Measurements from ENCODE around the gene NR5A1.

Gene NR5A1

DNA sequence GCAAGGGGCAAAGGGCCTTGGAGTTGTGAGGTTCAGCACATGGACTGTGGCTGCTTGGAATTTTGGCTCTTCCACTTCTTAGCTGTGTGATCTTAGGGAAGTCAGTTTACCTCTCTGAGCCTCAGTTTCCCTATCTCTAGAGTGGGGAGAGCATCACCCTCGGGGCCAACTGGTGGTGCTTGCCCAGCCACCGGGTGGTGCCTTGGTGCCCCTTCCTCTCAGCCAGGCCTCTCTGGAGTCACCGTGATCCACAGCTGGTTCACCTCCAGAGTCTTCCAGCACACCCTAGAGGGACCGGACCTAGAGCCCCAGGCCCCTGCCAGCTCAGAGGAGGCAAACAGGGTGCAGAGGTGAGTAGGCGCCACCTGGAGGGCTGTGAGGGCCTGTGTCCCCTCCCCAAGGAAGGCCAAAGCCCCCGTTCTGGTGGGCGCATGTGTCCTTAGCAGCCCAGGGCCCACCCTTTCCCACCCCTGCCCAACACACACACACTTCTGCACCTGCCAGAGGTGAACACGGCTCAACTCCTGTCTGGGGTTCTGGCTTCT, 49.2 kb downstream of the NR5A1 start:
- no peak for DNase-seq (ENCODE audit: low read depth)

DNA sequence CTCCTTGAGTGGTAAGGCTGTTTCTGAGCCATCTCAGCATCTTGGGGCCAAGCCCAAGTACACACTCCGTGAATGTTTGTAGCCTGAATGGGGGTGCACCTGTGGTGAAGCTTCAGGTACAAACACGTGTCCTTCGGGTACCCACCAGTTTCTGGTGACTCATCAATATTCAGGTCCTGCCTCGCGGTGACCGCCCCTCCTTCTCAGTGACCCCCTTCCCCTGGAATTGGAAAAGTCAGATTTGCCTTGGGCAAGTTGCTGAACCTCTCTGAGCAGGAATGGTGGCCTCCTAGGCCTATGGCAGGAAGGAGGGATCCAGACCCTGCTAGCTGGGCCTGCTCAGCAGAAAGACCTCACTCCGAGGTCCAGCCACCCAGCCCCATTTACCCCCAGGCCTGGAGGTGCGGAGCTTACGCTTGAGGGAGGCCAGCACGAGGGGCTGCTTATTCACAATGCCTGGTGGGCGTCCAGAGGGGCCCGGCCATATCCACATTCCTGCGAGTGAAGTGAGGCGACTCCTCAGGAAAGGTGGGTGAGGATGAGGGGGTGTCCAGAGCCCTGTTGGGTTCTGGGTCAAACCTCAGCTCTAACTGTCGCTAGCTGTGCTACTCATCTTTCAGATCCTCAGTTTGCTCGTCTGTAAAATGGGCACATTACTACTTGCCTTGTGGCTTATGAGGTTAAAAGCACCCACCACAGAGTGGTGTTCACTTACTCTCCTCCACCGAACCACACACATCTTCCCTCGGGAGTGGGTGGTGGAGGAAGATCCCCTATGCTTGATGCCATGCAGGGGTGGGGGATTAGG, 49.9 kb downstream of the NR5A1 start:
- no peak for DNase-seq (ENCODE audit: low read depth)

DNA sequence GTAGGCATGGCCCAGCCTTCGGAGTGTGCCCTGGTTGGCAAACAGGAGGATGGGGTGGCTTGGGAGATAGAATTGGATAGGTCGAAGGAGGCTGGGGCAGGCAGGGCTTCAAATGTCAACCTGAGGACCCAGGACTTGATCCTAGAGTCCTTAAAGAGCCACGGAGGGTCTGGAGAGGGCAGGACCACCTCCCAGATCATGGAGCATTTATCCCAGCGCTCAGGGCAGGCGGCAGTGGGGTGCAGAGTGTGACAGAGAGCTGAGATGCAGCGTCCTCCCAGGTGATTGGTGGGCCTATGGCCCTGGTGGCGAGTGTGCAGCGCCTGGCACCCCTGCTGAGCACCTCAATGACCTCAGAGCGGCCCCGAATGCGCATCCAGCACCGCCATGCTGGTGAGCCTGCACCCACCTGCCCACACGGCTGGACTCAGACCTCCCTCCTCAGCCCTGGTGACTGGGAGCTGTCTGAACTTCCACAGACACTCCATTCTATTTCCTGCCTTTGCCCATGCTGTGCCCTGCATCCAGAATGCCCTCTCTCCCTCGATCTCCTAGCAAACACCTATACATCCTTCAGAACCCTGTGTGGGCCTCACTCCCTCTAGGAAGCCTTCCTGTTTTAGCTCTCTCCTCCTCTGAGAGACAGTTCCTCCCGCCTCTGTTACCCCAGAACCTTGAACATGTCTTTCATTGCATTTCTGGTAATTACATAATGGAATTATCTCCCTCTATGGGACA, 50.7 kb downstream of the NR5A1 start:
- no peak for DNase-seq (ENCODE audit: low read depth)

DNA sequence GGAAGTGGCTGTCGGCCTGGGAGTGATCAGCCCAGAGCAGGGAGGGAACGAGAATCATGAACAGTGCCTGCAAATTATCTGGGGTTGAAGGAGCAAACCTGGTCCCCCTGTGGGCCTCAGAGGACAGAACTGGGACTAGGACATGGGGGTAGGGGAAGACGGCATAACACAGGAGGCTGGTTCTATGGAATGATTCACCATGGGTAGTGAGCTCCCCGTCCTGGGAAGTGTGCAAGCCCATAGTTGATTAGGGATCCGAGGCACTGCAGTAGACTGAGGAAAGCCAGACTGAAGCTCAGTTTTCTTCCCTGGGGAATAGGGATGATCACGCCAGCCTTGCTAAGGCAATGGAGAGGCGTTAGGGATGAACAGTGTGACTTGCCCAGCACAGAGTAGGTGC, 51.4 kb downstream of the NR5A1 start:
- no peak for DNase-seq (ENCODE audit: low read depth)

DNA sequence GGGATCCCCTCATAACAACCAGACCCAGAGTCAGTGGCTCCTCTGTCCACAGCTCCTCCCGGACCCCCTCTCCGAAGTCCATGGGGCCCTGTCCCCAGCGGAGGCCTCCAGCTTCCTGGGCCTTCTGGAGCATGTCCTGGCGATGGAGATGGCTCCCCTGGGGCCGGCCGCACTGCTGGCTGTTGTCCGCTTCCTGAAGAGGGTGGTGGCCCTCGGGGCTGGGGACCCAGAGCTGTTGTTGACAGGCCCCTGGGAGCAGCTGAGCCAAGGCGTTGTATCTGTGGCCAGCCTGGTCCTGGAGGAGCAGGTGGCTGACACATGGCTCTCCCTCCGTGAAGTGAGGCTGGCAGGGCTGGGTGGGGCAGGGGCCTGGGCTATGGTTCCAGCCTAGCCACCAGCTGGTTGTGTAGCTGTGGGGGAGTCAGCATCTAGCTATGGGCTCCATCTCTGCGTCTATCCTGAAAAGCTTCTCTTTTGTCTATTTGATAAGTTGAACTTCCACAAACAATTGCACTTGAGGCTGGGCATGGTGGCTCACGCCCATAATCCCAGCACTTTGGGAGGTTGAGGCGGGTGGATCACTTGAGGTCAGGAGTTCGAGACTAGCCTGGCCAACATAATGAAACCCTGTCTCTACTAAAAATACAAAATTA, 52.3 kb downstream of the NR5A1 start:
- no peak for DNase-seq (ENCODE audit: low read depth)

DNA sequence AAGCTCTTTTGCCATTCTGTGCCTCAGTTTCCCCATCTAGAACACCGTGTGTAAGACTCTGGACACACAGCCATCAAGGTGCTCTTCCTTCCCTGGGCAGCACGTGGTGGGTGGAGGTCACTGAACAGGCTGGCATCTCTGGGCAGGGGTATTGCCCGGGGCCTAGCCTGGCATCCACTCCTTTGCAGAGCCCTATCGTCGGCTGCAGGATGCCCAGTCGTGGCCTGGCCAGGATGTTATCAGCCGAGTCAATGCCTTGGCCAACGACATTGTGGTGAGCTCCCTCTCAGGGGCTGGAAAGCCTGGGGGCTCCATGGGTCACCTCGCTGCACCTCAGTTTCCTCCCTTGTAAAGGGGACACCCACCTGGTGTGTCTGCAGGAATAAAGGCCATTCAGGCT, 52.9 kb downstream of the NR5A1 start:
- DNase-seq (ENCODE audit: low read depth): no peak

DNA sequence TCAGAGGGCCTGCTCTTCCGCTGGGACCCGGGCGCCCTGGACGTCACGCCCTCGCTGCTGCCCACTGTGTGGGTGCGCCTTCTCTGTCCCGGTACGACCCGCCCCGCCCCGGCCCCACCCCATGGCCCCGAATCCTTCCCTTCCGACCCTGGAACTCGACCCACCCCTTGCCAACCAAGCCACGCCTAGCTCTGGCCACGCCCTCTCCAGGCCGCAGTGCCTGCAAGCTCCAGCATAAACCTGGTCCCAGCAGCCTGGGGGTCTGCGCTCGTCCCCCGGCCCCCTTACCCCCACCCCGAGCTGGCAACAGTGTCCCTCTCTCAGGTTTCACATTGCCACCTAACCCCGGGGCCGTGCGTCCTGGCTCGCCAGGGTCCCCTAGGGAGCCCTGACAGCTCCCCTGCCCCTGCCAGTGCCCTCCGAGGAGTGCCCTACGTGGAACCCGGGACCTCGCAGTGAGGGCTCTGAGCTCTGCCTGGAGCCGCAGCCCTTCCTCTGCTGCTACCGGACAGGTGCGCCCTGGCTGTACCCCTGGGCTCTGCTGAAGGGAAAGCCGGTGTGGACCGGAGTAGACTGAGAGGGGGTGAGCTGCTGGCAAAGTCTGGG, 53.5 kb downstream of the NR5A1 start:
- no peak for DNase-seq (ENCODE audit: low read depth)

DNA sequence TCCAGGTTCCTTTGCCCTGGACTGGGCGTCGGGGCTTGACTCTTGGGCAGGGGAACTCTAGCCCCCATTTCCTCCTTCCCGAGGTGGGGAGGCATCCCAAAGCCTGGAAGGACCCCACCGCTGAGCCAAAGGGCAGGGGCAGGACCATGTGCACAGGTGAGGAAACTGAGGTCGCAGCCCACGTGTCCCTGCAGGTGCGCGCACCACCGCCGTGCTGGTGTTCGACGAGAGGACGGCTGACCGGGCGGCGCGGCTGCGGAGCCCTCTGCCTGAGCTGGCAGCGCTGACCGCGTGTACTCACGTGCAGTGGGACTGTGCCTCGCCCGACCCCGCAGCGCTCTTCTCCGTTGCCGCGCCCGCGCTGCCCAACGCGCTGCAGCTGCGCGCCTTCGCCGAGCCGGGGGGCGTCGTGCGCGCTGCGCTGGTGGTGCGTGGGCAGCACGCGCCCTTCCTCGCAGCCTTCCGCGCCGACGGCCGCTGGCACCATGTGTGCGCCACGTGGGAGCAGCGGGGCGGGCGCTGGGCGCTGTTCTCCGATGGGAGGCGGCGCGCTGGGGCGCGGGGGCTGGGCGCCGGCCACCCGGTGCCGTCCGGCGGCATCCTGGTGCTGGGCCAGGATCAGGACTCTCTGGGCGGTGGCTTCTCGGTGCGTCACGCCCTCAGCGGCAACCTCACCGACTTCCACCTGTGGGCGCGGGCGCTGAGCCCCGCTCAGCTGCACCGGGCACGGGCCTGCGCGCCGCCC, 54.2 kb downstream of the NR5A1 start:
- DNase-seq (ENCODE audit: low read depth): no peak

DNA sequence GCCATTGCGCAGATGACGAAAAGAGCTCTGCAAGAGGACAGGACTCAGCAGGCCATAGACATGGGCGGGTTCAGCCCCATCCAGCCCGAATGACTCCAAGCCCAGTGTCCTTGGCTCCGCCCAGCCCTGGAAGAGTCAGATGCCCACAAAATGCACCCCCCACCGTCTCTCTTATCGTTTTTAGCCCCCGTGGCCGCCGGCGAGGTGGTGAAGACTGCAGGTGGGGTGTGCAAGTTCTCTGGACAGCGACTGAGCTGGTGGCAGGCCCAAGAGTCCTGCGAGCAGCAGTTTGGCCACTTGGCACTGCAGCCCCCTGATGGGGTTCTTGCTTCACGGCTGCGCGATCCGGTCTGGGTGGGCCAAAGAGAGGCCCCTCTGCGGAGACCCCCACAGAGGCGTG, 54.9 kb downstream of the NR5A1 start:
- no peak for DNase-seq (ENCODE audit: low read depth)

DNA sequence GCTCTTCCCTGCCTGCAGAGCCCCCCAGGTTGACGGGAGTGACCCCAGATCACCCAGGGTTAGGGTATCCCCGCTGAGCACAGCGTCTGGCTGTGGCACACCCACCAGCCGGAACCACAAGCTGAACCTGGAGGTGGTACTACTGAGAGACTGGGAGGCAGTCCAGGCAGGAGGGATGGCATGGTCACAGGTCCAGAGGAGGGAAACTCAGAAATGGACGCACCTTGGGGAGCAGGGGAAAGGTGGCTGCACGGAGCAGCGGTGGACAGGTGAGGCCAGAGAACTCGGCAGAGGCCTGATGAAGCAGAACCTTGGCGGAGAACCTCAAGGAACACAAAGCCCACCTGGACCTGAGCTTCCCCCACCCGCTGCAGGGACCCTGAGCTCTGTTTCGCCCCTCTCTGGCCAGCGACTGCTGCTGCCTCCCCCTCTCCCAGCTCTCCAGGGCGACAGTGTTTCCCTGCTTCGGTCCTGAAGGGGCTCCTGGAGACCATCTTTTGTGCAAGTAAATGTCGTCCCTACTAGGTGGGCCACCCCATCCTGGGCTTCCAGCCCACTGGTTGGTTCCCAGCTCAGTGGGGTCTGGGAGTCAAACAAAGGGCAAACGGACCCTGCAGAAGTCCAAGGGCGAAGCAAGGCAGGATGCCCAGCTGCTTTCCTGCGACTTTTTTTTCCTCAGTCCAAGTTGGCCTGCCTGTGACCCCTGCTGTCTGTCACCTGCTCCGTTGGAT, 56.1 kb downstream of the NR5A1 start:
- DNase-seq (ENCODE audit: low read depth): no peak

DNA sequence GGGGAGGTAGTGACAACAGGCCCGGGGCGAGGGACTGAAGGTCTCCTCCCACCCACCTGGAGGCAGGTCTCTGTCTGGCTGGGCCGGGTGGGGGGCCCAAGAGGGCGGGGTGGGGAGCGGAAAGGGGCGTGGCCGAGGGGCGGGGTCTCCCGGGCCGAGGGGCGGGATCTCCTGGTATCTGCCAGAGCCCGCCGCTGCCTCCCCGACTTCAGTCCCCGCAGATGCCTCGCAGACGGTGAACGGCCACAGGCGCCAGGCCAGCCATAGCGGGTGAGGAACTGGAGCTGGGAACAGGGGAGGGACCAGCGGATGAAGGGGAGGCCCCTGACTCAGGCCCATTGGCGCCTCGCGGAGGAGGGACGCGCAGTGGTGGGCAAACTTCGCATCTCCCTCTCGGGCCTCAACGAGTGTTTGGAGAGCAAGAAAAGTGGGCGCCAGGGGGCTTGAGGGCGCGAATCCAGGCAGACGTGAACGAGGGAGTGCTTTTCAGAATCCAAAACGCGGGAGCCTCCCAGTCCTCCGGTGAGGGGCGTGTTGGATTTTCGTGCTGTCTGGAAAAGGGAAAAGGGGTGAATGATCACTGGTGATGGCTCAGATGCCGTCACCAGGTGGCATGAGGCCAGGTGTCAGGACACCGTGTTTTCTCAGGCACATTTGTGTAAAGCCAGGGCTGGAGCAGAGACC, 56.8 kb downstream of the NR5A1 start, which contains the start of gene ADGRD2:
ADGRD2 (plus strand) TSS at position 211 of the 684 bp plus-strand sequence. CDS start 1,216 bp downstream, outside the sequence.
- DNase-seq (ENCODE audit: low read depth): no peak

DNA sequence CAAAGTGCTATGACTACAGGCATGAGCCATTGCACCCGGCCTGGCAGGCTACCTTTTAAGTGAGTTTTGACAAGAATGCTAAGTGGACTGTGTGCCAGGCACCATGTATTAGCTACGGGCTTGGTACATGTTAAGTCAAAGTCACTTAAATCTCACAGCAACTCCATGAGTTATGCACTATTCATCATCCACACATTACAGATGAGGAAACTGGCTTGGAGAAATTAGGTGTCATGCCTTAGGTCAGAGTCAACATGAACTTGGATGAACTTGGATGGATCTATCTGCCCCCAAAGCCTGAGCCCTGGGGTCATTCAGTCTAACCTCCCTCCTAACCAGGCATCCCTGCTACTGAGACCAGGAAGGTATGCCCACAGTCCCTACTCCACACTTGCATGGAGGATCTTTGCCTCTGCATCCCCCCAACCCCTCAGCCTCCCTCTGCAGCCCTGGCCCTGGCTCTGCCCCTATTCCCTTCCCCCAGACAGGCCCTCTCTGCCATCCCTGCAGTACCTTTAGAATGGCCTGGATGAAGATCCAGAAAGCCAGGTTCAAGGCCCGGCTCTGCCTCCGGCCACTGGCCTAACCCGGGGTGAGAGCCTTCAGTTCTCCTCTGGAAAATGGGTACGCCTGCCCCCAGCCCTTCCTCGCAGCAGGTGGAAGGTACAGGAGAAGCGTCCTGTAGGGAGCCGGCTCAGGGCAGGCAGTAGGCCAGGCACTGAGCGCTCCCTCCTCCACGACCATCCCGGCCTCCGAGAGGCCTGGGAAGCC, 57.6 kb downstream of the NR5A1 start:
- no peak for DNase-seq (ENCODE audit: low read depth)

DNA sequence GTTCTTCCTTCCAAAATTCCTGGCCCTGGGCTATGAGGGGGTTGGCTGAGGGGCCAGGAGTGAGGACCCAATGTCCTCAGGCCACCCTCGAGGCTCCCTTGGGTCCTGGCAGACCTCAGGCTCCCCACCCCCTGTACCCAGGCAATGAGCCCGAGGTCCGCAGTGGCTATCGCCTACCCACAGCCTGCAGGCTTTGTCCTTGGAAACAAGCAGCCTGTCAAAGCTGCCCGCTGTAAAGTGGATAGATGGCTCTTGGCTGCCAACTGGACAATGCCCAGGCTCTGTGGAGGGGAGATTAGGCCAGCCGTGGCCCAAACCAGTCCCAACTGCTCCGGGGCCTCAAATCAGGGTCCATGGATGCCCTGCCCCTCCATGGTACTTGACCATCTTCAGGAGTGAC, 59.2 kb downstream of the NR5A1 start:
- DNase-seq (ENCODE audit: low read depth): no peak

DNA sequence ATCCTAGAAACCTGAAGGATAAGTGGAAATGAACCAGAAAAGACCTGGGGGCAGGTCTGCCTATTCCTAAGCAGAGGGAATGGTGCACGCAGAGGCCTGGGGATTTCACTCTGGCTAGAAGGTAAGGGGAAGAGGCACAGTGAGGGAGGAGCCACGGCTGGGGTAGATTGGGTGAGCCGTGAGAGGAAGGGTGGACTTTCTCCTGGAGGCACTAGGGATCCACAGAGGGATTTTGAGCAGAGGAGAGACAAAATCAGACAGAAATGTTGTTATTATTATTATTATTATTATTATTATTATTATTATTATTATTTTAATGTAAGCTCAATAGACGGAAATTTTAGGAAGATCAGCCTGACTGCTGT, 59.9 kb downstream of the NR5A1 start:
- DNase-seq (ENCODE audit: low read depth): no peak

DNA sequence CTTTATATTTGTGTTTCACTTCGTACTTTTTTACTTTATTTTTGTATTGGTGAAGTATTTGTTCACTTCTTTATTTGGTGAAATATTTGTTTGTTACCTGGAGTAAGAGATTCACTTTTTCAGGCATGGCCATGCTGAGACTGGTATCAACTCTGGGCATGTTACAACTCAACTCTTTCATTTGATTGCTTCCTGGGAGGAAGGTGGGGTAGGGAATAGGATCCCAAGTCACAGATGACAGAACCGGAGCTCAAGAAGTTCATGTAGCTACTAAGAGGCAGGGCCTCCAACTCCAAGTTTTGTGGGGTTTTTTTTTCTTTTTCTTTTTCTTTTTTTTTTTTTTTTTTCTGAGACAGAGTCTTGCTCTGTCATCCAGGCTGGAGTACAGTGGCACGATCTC, 63.0 kb downstream of the NR5A1 start:
- no peak for DNase-seq (ENCODE audit: low read depth)

DNA sequence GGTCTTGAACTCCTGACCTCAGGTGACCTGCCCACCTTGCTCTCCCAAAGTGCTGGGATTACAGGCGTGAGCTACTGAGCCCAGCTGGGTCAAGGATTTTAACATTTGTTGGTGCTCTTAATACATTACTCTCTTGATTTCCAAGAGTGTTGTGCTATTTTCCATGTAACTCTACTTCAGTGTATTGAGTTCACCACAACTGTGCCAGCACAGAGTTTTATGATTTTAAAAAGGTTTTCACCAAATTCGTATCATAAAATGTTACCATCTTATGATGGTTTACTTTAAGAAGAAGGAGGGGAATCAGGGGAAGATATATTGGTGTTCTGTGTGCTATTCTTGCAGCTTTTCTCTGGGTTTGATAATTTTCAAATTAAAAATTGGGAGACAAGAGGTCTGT, 63.6 kb downstream of the NR5A1 start:
- no peak for DNase-seq (ENCODE audit: low read depth)

DNA sequence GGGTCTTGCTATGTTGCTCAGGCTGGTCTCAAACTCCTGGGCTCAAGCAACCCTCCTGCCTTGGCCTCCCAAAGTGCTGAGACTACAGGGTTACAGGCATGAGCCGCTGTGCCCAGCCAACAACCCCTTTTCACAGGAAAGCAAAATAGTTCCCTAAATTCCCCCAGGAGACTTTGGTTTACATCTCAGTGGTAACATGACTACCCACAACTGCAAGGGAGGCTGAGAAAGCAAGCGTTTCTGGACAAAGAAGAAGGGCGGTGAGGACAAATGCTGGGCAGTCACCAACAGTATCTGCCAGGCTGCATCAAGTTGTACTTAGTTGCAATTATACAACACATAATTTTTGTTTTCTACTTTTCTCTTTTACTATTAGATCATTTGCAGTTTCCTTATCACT, 64.4 kb downstream of the NR5A1 start:
- DNase-seq (ENCODE audit: low read depth): no peak

DNA sequence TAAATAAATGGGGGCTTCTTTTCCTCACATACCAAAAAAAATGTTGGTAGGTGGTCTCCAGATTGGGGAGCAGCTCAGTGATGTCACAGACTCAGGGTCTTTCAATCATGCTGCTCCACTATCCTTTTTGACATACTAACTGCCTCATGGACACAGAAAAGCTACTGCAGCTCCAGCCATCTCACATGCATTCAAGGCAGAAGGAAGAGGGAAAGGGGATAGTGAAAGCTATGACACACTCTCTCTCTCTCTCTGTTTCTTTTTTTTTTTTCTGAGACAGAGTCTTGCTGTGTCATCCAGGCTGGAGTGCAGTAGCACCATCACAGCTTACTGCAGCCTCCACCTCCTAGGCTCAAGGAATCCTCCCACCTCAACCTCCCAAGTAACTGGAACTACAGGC, 64.8 kb downstream of the NR5A1 start:
- DNase-seq (ENCODE audit: low read depth): no peak

DNA sequence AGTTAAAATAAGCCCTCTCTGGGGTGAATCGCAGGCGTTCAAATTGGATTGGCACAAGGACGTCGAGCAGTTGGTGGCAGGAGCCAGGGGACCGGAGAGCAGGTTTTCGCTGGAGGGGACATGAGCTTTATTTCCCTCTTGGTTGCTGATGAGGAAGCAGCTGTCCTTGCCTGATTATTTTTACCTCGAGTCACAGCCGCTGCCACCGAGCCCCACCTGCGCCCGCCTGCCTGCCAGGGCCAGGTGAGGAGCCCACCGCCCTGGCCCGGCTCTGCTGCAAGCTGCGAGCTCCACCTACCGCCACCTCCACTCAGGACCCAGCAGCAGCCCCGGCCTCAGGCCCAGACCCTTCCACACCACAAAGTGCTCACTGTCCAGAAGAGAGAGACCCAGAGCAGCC, 65.9 kb downstream of the NR5A1 start:
- no peak for DNase-seq (ENCODE audit: low read depth)

DNA sequence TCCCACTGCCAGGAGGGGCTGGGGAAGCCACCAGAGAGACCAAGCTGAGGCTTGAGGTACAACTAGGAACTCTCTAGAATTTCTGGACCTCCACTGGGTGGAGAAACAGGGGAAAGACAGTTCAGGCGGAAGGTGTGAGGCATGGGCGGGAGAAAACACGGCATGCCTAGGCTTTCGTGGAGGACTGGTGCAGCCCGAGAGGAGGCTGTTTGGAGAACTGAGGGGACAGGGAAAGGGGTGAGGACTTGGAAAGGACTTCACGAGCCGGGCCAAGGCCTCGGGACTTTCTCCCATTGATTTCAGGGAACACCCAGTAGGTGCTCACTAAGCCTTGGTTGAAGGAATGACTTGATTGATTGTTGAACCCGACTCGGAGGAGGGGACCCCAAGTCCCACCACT, 66.4 kb downstream of the NR5A1 start:
- no peak for DNase-seq (ENCODE audit: low read depth)
